Measurements from ENCODE around the gene CLDN20. TPM values are rescaled to one million over a fixed set of nuclear protein-coding genes. Genes with fewer than 3 reads are reported as not detected.

Gene CLDN20
- total and polyA plus RNA-seq, 2 donors (not counting 3 experiments of a cell fraction or from before 2014, with no cell fraction given), result not detected

- POLR2A ChIA-PET, result no interaction called here
- DNase-seq (ENCODE audit: low read depth, low spot score), result no peak
Measured at GRCh38 chr6:155221086-155221485, 42.7 kb upstream of the CLDN20 start.

More at GRCh38 chr6:155221086-155221485, 42.7 kb upstream of the CLDN20 start:
- intact Hi-C loops (cut with micrococcal nuclease), result no loop called here
- FAIRE-seq, result no peak
- H4K20me1 ChIP-seq (replicated peaks; ENCODE audit: control insufficient read depth, extremely low read depth, insufficient read depth, low read length), result no peaks in the 10 kb centered on the region
- no peaks in the 10 kb centered on the region for H3K27me3 ChIP-seq (ENCODE audit: control insufficient read depth in 2 of 2, insufficient read depth in 2 of 2, low read length in 2 of 2)
- no peaks in the 10 kb centered on the region for H3K9me1 ChIP-seq (replicated peaks; ENCODE audit: control insufficient read depth, extremely low read depth, insufficient read depth, low read length)
- BruUV-seq (replicated peaks), result no TSS peak
- CTCF ChIA-PET, result no interaction called here
- dilution Hi-C loops (cut with MboI; ENCODE audit: extremely low pct_ligation_motif_present, low sequenced_read_pairs), result no loop called here
- no peak overlapping the region for H3K9ac ChIP-seq (replicated peaks; ENCODE audit: extremely low read depth, insufficient read depth, low read length)
- H3K4me1 ChIP-seq (ENCODE audit: control insufficient read depth, extremely low read depth, insufficient read depth, low read length), result peaks cover 15% of the 10 kb centered on the region
- H3K4me3 ChIP-seq (replicated peaks in 1 of 3; ENCODE audit: insufficient read depth in 1 of 3, low read depth in 1 of 3, low read length in 3 of 3), result no peak overlapping the region
- no peak overlapping the region for H2AFZ ChIP-seq (ENCODE audit: low read depth, low read length)
- no peak overlapping the region for H3K4me2 ChIP-seq (ENCODE audit: insufficient read depth, low read length)
- H3K36me3 ChIP-seq (ENCODE audit: control insufficient read depth in 2 of 2, extremely low read depth in 1 of 2, insufficient read depth in 2 of 2, low read length in 2 of 2), result no peaks in the 10 kb centered on the region
- H3K9me3 ChIP-seq (replicated peaks; ENCODE audit: control insufficient read depth, insufficient read depth, low read length), result no peaks in the 10 kb centered on the region
- no peak overlapping the region for H3K27ac ChIP-seq (ENCODE audit: insufficient read depth, low read depth, low read length)
- TF ChIP-seq CTCF (IDR thresholded peaks at IDR 0.05; ENCODE audit: extremely low read depth in 1 of 2, insufficient read depth in 1 of 2, low read depth in 1 of 2, low read length in 2 of 2), result no peak
- no peak for TF ChIP-seq JUN (IDR thresholded peaks at IDR 0.05; ENCODE audit: borderline replicate concordance, insufficient read depth, insufficient read length, low read depth)
- no peak for TF ChIP-seq EZH2 (IDR thresholded peaks at IDR 0.05; ENCODE audit: borderline replicate concordance, low read depth, low read length, severe bottlenecking)
- TF ChIP-seq POLR2A (IDR thresholded peaks at IDR 0.05; ENCODE audit: low read depth, low read length), result no peak
- TF ChIP-seq POLR2AphosphoS5 (IDR thresholded peaks at IDR 0.05; ENCODE audit: insufficient read depth, low read depth, low read length), result no peak
- TF ChIP-seq MYC (IDR thresholded peaks at IDR 0.05; ENCODE audit: low read depth, low read length), result no peak
- no peak for TF ChIP-seq MAX (IDR thresholded peaks at IDR 0.05; ENCODE audit: insufficient read depth, insufficient read length)
- TF ChIP-seq FOS (IDR thresholded peaks at IDR 0.05; ENCODE audit: borderline replicate concordance, insufficient read depth, low read length), result no peak
- no peak for TF ChIP-seq GATA2 (IDR thresholded peaks at IDR 0.05; ENCODE audit: insufficient read depth, insufficient read length, low read depth, low read length)
- H3K79me2 ChIP-seq (ENCODE audit: control insufficient read depth, insufficient read depth, low read length), result no peaks in the 10 kb centered on the region

All from endothelial cell of umbilical vein (primary cell).